ENCODE data around the gene SEC16A.

Gene SEC16A

GRCh38 chr9:136527131-136527530 is 44.3 kb upstream of the SEC16A start:
- no peaks in the 10 kb centered on the region for H3K27me3 ChIP-seq (ENCODE audit: insufficient read depth, poor library complexity, severe bottlenecking)
- no peak overlapping the region for H3K4me3 ChIP-seq (replicated peaks; ENCODE audit: insufficient read depth, low read length)
- no peak for DNase-seq (ENCODE audit: low read depth in 1 of 2, low spot score in 1 of 2)
- no peak overlapping the region for H3K27ac ChIP-seq (replicated peaks)
- TF ChIP-seq CTCF (IDR thresholded peaks at IDR 0.05; ENCODE audit: insufficient read depth, low read length), result no peak
- TF ChIP-seq SPI1 (IDR thresholded peaks at IDR 0.05; ENCODE audit: borderline replicate concordance, low read depth), result no peak
- no peak for TF ChIP-seq REST (IDR thresholded peaks at IDR 0.05; ENCODE audit: insufficient replicate concordance, low read depth)
- TF ChIP-seq GABPA (IDR thresholded peaks at IDR 0.05; ENCODE audit: low read depth), result no peak
- no peak for TF ChIP-seq POLR2AphosphoS5 (IDR thresholded peaks at IDR 0.05; ENCODE audit: low read depth)

- TF ChIP-seq REST (IDR thresholded peaks at IDR 0.05; ENCODE audit: insufficient replicate concordance, low read depth) (no peak), POLR2AphosphoS5 (IDR thresholded peaks at IDR 0.05; ENCODE audit: low read depth) (no peak), GABPA (IDR thresholded peaks at IDR 0.05; ENCODE audit: low read depth) (no peak), CTCF (IDR thresholded peaks at IDR 0.05; ENCODE audit: insufficient read depth, low read length) (no peak), SPI1 (IDR thresholded peaks at IDR 0.05; ENCODE audit: borderline replicate concordance, low read depth) (no peak)
Observed at GRCh38 chr9:136526625-136527066, 43.8 kb upstream of the SEC16A start.

GRCh38 chr9:136525841-136526499 is 43.1 kb upstream of the SEC16A start:
- H3K4me3 ChIP-seq (replicated peaks; ENCODE audit: insufficient read depth, low read length), result no peak overlapping the region
- no peaks in the 10 kb centered on the region for H3K27me3 ChIP-seq (ENCODE audit: insufficient read depth, poor library complexity, severe bottlenecking)
- no peak overlapping the region for H3K27ac ChIP-seq (replicated peaks)
- no peak for DNase-seq (ENCODE audit: low read depth in 1 of 2, low spot score in 1 of 2)
- TF ChIP-seq POLR2AphosphoS5 (IDR thresholded peaks at IDR 0.05; ENCODE audit: low read depth), result no peak
- TF ChIP-seq REST (IDR thresholded peaks at IDR 0.05; ENCODE audit: insufficient replicate concordance, low read depth), result no peak
- no peak for TF ChIP-seq SPI1 (IDR thresholded peaks at IDR 0.05; ENCODE audit: borderline replicate concordance, low read depth)
- no peak for TF ChIP-seq GABPA (IDR thresholded peaks at IDR 0.05; ENCODE audit: low read depth)
- TF ChIP-seq CTCF (IDR thresholded peaks at IDR 0.05; ENCODE audit: insufficient read depth, low read length), result no peak

More at GRCh38 chr9:136526625-136527066, 43.8 kb upstream of the SEC16A start:
- Histone ChIP-seq H3K4me3 (replicated peaks; ENCODE audit: insufficient read depth, low read length) (no peak overlapping the region), H3K27ac (replicated peaks) (no peak overlapping the region), H3K27me3 (ENCODE audit: insufficient read depth, poor library complexity, severe bottlenecking) (no peaks in the 10 kb centered on the region)
- DNase-seq (ENCODE audit: low read depth in 1 of 2, low spot score in 1 of 2), result no peak
